Right forelimb (tissue), 1 donor: ENCODE data around the gene CEBPE.
A peak's percentile ranks its signal among the peaks of the same experiment; 100 is the strongest.

Source experiments
- DNase-seq: peaks from one replicate; pipeline ENCODE4 v3.0.0-alpha.2; 2018

The CEBPE gene

DNA sequence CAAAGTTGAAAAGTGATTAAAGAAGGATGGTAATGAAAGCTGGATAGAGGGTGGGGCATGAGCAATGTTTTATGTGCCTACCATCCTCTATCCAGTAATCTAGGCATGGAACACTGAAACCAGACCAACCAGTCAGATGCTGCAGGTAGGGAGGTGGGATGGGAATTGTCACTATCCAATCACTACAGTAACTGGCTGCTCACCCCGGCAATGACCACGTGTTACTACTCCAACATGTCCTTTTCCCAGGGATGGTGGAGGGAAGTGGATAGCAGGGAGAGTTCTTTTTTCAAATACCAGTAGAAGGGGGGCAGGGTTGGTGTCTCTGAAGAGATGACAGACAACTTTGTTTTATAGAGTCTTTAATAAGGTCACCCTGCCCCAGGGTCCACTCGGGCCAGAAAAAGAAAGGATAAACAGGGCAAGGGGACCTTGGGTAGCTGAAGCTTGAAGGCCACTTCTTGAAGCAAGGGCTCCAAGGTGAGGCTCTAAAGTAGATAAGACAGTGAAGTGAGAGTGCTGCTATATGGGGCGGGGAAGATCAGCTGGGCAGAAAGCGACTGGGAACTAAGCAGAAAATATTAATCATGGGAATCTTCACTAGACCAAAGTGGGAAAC, 47.0 kb downstream of the CEBPE start:
- DNase-seq, result no peak

GRCh38 chr14:23071244-23071920, 47.7 kb downstream of the CEBPE start:
- DNase-seq, result peak; percentile 89

GRCh38 chr14:23070262-23071129, 48.6 kb downstream of the CEBPE start:
- no peak for DNase-seq

GRCh38 chr14:23069413-23069806, 49.6 kb downstream of the CEBPE start:
- DNase-seq, result no peak

DNA sequence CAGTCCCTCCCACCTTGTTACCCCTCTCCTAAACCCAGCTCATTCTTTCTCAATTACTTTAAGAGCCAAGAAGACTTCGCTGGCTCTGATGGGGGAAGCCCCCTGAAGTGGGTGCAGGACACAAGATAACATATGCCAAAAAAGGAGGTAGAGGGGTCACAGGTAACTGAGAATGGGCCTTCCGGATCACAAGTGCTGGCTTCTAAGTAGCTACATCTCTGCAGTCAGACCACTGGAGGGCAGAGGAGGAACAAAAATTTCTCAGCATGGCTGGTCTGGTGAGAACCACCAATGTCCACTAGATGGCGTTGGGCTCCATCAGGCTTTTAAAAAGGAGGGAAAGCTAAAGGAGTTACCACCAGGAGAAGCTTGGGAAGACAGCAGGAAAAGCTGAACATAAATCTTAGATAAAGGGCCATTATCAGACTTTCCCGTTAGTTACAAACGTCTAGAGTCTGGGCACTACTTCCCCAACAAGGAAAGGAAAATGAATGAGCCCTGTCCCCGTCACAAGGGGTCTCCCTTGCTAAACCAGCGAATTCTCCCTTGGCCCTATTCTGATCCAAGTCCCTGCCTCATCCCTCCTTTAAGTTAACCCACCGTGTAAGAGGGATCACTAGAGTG, 50.2 kb downstream of the CEBPE start:
- DNase-seq, result peak; percentile 87

DNA sequence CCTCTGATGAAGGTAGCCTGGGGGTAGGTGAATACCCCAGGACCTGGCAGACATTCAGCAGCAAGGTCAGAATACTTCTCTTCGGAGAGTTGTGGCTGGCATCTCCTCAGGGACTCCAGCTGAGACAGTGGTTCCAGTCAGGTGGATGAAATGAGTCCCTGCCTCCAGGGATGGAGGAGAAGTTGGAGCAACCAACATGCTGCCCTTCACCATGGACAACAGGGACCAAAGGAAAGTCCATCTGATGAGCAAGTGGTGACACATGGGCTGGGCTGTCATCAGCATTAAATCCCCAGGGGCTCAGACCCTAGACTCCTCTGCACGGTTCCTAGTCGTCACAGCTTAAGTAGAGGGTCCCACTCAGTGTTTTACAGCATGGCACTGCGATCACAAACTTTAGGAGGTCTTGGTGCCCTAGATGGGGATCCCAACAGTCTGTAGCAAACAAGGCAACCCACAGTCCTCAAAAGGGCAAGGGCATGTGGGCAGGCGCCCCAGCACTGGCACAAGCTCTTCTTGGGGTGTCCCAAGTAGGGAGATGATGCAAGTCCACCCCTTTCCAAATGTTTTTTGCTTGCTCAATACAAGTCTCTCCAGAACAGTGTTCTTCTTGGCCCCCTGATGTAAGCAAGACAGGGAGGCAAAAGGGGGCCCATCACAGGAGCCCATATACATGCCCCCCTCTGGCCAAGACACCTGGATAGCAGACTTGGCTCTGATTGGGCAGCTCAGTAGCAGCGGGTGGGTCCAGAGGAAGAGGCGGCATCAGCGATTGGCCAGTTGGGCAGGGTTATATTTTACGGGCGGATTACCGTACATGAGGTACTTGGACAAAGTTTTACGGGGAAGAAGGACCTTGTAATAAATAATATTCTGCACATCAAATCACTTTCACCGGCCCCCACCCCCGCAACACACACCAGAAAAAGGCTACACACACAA, 50.9 kb downstream of the CEBPE start:
- no peak for DNase-seq
